Choroid plexus epithelial cell (primary cell): Measurements from ENCODE around the gene RGS6.
A peak's percentile ranks its signal among the peaks of the same experiment; 100 is the strongest.
"Not testable (repeated sequence)": the region's sequence is repeated elsewhere in the genome, so short reads cannot be mapped to it uniquely, and the experiment has no call there.

ENCODE experiments used
- DNase-seq: peaks from one replicate; pipeline ENCODE4 v3.0.0-alpha.2; 2010; ENCODE audit warnings: low read depth
- H3K4me3 ChIP-seq: 2 replicates; pipeline ENCODE4 v1.5.1; 2011; ENCODE audit warnings: low read depth, mild to moderate bottlenecking, control low read depth, low read length, moderate library complexity
- TF ChIP-seq, protein P1 (sequence below): conservative IDR thresholded peaks from 2 replicates; pipeline ENCODE4 v1.5.1; 2011; ENCODE audit warnings: low read depth, mild to moderate bottlenecking, control low read depth, inconsistent platforms, low read length, moderate library complexity

The RGS6 gene

DNA sequence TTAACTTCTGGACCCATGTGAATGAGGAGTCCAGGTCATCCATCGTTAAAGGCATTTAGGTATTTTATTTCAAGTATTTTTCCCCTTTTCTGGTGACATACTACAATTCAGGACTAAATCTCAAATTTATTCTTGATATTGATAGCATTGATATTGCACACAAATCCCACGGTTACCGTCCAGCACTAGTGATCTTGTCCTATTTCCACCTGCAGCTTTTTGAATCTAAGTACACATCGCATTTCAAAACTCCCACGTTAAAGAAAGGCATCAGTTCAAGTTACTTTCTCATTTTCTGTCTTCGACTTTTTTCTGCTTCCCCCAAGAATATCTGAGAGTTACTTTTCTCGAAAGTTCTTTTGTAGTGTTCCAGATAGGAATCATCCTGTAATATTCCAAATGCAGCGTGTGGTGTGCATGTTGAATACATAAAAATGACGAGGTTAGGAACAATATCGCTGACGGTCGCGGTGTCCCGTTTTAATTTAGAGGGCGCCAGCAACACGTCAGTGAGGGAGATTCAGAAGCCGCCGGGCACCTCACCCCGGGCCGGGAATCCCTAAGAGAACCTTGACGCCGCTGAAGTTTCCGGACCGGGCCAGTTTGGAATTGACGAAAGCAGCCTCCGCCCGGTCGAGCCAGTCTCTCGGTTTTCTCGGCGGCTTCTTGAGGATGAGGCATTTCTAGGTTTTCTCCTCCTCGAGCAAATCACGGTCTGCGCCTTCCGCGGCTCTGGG is 569 bp upstream of the RGS6 start:
- TF ChIP-seq, protein P1, sequence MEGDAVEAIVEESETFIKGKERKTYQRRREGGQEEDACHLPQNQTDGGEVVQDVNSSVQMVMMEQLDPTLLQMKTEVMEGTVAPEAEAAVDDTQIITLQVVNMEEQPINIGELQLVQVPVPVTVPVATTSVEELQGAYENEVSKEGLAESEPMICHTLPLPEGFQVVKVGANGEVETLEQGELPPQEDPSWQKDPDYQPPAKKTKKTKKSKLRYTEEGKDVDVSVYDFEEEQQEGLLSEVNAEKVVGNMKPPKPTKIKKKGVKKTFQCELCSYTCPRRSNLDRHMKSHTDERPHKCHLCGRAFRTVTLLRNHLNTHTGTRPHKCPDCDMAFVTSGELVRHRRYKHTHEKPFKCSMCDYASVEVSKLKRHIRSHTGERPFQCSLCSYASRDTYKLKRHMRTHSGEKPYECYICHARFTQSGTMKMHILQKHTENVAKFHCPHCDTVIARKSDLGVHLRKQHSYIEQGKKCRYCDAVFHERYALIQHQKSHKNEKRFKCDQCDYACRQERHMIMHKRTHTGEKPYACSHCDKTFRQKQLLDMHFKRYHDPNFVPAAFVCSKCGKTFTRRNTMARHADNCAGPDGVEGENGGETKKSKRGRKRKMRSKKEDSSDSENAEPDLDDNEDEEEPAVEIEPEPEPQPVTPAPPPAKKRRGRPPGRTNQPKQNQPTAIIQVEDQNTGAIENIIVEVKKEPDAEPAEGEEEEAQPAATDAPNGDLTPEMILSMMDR = no peak
- H3K4me3 ChIP-seq = no peak overlapping the region
- peak; percentile 1 for DNase-seq

DNA sequence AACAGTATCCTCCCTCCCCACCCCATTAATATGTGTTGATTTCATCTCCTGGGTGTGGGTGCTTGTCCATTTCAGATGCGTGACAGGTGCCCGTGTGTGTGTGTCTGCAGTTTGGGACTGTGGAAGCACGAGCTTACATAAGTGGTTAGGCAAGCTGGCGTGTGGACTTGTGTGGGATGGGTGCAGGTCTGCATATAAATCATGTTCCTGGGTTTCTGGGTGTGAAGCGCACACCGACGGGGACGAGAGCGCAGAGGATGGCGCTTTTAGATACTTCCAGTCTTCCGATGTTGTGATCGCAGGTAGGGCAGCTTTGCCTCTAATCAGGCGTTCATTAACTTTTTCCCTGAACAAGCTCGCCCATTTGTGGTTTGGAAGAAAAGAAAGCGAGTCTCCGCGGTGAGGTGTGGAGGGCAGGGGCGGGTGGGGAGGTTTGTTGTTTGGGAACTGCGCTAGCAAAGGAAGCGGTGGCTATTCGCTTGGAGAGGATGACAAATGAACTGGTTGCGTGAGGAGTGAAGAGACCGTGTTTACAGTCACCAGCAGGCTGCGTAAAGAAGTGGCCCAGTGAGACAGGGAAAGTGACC is 865 bp downstream of the RGS6 start:
- TF ChIP-seq, protein P1 = no peak
- H3K4me3 ChIP-seq = no peak overlapping the region
- DNase-seq = peak; percentile 3

DNA sequence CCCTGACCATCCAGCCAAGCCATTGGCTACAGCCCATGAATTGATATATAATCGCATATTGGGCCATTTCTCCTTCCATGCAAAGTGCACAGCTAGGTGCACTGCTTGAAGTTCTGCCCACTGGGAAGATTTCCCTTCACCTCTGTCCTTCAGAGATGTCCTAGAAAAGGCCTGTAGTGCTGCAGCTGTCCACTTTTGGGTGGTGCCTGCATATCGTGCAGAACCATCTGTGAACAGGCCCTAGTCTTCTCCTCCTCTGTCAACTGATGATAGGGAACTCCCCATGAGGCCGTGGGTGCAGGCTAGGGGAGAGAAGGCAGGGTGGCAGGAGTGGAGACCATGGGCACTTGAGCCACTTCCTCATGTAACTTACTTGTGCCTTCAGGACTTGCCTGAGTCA is 6.0 kb downstream of the RGS6 start:
- DNase-seq, H3K4me3 ChIP-seq: not testable (repeated sequence)

DNA sequence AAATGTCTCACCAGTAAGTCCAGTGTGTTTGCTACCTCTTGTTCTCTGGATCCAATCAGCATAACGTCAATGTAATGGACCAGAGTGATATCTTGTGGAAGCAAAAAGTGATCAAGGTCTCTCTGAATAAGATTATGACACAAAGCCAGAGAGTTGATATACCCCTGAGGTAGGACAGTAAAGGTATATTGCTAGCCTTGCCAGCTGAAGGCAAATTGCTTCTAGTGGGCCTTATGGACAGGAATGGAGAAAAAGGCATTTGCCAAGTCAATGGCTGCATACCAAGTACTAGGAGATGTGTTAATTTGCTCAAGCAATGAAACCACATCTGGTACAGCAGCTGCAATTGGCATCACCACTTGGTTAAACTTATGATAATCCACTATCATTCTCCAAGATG is 7.1 kb downstream of the RGS6 start:
- H3K4me3 ChIP-seq, DNase-seq: not testable (repeated sequence)

DNA sequence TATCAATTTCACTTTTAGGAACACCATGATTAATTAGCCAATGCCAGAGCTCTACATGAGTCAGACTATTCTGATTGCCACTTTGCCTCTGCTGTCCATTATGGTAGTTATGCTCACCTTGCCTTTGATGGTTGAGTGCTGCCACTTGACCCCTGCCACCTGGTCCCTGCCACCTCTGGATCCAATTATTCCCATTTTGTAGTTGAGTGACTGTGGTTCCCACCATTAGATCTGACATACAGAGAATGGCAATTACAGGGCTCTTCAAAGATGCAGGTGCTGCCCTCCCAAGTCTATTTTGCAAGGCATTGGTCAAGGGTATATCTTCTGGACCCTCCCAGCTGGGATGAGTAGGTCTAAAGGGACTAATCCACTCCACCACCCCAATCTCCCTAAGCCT is 8.3 kb downstream of the RGS6 start:
- H3K4me3 ChIP-seq, DNase-seq: not testable (repeated sequence)

DNA sequence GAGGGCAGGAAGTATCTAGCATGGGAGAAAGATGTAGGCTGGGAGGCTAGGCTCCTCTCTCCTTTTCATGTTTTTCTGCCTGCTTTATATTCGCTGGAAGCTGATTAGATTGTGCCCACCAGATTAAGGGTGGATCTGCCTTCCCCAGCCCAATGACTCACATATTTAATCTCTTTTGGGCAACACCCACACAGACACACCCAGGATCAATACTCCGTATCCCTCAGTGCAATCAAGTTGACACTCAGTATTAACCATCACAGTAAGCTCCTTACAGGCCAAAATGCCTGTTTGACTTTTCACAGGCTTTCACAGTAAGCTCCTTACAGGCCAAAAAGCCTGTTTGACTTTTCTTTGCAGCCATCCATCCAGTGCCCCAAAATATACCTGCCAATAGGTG is 9.4 kb downstream of the RGS6 start:
- not testable (repeated sequence) for H3K4me3 ChIP-seq, DNase-seq

DNA sequence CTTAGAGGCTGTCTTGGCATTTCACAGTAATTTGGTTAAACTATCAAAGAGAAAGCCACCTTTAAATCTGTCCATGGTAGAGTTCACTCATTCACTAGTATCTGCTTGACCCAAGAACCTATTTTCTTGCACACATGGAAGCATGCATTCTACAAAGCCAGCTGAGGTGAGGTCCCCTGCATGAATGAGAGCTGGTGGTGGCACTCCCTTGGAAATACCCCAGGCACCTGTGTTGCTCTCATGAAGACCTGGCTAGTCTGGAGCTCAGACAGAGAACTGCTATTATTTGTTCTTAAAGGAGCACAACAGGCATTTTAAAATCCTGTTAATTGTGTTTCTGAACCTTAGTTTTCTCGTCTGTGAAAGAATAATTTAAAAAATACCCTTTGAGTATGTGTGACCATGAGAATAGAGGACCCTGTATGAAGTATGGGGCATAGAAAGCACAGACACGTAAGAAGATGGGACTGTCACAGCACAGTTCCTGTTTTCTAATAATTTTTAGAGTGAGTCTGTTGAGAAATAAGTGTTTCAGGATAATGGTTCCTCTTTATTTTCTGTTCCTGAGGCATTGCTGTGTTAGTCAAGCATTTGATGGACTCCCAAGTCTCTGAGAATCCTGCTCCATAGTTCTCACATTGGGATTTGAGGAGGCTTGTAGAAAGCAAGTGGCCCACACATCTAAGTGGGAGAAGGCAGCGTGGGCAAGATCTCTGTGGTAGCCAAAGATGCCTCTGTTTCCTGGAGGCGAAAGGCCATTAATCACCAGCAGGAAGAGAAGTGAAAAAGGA is 10.9 kb downstream of the RGS6 start:
- no peak for DNase-seq
- TF ChIP-seq, protein P1 = no peak
- no peak overlapping the region for H3K4me3 ChIP-seq

DNA sequence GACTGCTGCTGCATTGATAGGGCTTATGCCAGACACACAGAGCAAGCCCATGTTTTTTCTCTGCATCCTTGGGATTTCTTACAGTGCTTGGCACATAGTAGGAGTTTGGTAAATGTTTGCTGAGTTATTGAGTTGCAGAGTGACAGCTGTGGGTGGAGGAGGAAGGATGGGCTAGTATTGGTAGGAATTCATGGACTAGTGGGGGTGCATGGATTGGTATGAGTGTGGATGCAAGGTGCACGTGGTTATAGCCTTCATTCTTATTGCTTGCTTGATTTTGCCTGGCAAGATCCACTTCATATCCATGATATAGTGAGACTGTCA is 11.4 kb downstream of the RGS6 start:
- no peak overlapping the region for H3K4me3 ChIP-seq
- TF ChIP-seq, protein P1 = no peak
- no peak for DNase-seq

DNA sequence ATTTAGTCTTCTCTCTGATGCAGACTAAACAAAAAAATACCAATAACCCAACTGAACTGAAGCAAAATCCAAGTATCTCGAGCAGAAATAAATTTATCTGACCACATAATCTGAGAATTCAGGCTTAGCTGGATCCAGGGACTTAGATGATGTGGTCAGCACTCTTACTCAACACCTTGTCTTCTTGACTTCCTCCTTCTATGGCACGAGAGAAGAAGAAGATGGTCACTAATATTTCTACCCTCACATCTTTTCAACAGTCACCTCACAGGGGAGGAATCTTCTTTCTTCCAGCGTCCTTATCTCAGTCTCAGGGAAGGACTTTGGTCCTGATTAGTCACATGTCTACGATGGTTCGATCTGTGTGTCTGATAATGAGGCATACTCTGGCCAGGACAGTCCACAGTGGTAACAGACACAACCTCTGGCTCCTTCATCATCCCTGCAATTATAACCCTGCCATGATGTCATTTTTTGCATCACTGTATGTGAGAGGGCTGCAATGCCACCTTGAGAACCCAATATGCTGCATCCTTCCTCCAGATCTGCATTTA is 15.8 kb downstream of the RGS6 start:
- TF ChIP-seq, protein P1 = no peak

More for the DNA sequence above, 15.8 kb downstream of the RGS6 start:
- DNase-seq = no peak
- no peak overlapping the region for H3K4me3 ChIP-seq
